ENCODE measurements around the gene CRYBG3.

GRCh38 chr3:97917813-97918536 lies 96.2 kb downstream of the CRYBG3 start:
- TF ChIP-seq CTCF (conservative IDR thresholded peaks at IDR 0.05) = no peak
- no peak for TF ChIP-seq EZH2 (IDR thresholded peaks at IDR 0.05; ENCODE audit: low read depth)
